ENCODE results near the gene NFE2L2. TPM values are rescaled to one million over a fixed set of nuclear protein-coding genes. Genes with fewer than 3 reads are reported as not detected.

Gene NFE2L2
- total and polyA plus RNA-seq, 7 experiments from 2014 or later: 58.9 to 99.6 (median 74.7) TPM

DNA sequence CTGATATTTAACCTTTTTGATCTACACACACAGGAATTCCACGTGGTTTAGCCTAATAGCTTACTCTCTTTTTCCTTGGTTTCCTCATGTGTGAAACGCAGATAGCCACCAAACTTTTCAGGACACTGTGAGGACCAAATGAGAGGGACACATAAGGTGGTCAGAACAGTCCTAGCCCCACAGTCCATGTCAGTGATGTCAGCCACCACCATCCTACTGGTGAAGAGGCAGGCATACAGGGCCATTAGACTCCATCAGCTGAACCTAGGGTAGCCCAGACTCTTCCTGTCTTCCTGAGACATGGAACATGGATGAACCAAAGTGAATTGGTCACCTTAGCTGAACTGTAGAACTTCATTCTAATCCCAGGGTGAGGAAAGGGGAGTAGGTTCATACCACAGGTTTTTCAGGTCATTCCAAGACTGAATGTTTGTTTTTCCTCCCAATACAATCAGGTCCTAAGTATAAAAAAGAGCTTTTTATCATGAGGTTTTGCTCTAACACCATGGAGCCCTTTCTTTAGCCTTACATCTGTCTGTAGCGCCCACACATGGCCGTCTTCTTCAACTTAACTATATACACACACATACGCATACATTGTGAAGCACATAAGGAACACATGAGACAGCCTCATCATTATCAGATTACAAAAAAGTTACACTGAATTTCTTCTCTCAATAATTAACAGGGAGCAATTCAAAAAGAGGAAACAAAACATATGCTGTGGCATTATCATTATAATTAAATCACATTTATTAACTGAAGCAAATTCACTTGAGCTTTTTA lies 18.5 kb upstream of the NFE2L2 start:
- Mint-ChIP-seq H3K4me3 (no peak overlapping the region), H3K27me3 (no peaks in the 10 kb centered on the region), H3K27ac (no peak overlapping the region), H3K9me3 (no peaks in the 10 kb centered on the region), H3K36me3 (peaks cover 0 to 23% (median 4%) of the 10 kb centered on the region in 5 donors), H3K4me1 (peaks cover 0 to 28% (median 0%) of the 10 kb centered on the region in 7 donors)
- no peaks in the 10 kb centered on the region for H3K9me3 ChIP-seq (ENCODE audit: control insufficient read depth in 2 of 3, low read length in 3 of 3)
- H3K36me3 ChIP-seq (ENCODE audit: control insufficient read depth in 2 of 3, insufficient read depth in 3 of 3, low read length in 3 of 3): no peaks in the 10 kb centered on the region
- no peaks in the 10 kb centered on the region for H3K27me3 ChIP-seq (ENCODE audit: control insufficient read depth in 2 of 2, insufficient read depth in 2 of 2, low read length in 2 of 2)
- ChIA-PET POLR2A (interaction anchor here (0.8 to 3.4 kb wide), 4 partner anchors 10 to 17 kb away, joined by 3 to 23 read pairs (median 10); partner anchors contain the start of gene NFE2L2), CTCF (interaction anchor here (1.0 to 2.0 kb wide), 3 partner anchors 13 to 45 kb away, joined by 3 to 4 read pairs (median 4); partner anchors contain the start of gene NFE2L2)
- H3K27ac ChIP-seq (ENCODE audit: low read depth, low read length): no peak overlapping the region
- H3K4me3 ChIP-seq (ENCODE audit: low read length): no peak overlapping the region
- DNase-seq (no peak), ATAC-seq (no peak)
- intact Hi-C loops (cut with micrococcal nuclease): no loop called here
- H3K4me1 ChIP-seq (ENCODE audit: control insufficient read depth in 2 of 2, insufficient read depth in 2 of 2, low read length in 2 of 2): no peaks in the 10 kb centered on the region

DNA sequence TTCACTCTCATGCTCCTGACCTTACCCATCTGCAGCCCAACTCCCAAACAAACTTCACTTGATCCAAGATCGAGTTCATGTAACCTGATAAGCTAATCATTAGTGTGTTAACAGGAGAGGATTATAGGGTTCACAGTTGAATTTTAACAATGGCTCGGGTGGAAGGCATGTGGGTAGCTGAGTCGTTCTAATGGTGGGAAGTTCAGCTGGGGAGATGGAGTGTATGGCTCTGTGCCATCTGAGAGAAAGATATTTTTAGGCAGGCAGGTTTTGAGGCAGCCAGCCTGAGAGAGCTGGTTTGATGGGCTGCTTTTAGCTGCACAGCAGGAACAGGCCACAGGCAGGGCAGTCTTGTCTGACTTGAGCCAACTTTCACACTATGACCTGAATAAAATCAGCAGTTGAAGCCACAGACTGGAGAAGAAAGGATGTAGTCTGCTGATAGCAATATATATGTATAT lies 17.7 kb upstream of the NFE2L2 start:
- no peaks in the 10 kb centered on the region for H3K4me1 ChIP-seq (ENCODE audit: control insufficient read depth in 2 of 2, insufficient read depth in 2 of 2, low read length in 2 of 2)
- ChIA-PET CTCF (interaction anchor here (1.1 to 2.0 kb wide), 2 partner anchors 13 to 18 kb away, joined by 4 read pairs; partner anchors contain the start of gene NFE2L2), POLR2A (interaction anchor here (0.8 to 3.4 kb wide), 4 partner anchors 9 to 19 kb away, joined by 3 to 23 read pairs (median 9); partner anchors contain the start of gene NFE2L2)
- ATAC-seq (no peak), DNase-seq (no peak)
- H3K27ac ChIP-seq (ENCODE audit: low read depth, low read length): no peak overlapping the region
- no peak overlapping the region for H3K4me3 ChIP-seq (ENCODE audit: low read length)
- Mint-ChIP-seq H3K4me1 (peaks cover 0 to 23% (median 0%) of the 10 kb centered on the region in 7 donors), H3K4me3 (no peak overlapping the region), H3K27me3 (no peaks in the 10 kb centered on the region), H3K27ac (peak overlapping the region in 2 of 9 donors; percentile 65 to 66), H3K9me3 (no peaks in the 10 kb centered on the region), H3K36me3 (peaks cover 0 to 22% (median 4%) of the 10 kb centered on the region in 5 donors)
- no peaks in the 10 kb centered on the region for H3K36me3 ChIP-seq (ENCODE audit: control insufficient read depth in 2 of 3, insufficient read depth in 3 of 3, low read length in 3 of 3)
- intact Hi-C loops (cut with micrococcal nuclease): no loop called here
- H3K9me3 ChIP-seq (ENCODE audit: control insufficient read depth in 2 of 3, low read length in 3 of 3): no peaks in the 10 kb centered on the region
- H3K27me3 ChIP-seq (ENCODE audit: control insufficient read depth in 2 of 2, insufficient read depth in 2 of 2, low read length in 2 of 2): no peaks in the 10 kb centered on the region

DNA sequence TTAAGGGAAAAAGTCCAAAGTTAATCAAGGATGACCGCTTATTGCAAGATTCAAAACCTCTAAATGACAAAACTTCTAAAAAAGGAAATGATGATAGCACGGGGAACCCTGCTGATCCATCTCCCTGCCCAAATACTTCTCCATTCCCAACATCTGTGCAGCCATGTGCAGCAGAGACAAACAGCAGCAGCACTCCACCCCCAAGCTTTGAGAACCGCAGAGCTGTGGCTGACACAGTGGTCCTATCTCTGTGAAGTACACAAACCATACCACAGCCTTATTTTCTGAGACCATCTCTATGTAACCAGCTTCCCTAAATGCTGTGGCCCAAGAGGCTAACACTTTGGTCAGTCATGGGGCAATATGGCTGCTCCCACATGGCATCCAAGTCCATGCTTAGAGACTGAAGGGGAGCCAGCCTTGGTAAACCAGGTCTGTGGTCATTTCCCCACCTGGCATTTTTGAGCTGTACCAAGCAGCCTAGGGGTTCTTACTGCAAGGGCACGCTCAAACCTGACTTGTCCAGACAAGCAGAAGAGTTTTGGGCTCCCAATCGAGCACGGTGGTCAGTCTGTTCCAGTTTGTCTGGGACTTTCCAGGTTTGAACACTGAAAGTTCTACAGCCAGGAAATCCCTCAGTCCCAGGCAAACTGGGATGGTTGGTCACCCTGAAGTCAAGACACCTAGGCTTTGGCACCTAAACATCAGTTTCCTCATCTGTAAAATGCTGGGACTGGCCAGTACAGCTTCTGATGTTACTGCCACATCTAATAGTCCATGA lies 17.1 kb upstream of the NFE2L2 start:
- ChIA-PET POLR2A (interaction anchor here (0.9 to 3.4 kb wide), 4 partner anchors 9 to 18 kb away, joined by 3 to 23 read pairs (median 11); partner anchors contain the start of gene NFE2L2), CTCF (interaction anchor here (1.2 kb wide), 1 partner anchor 14 kb away, joined by 5 read pairs; no protein-coding TSS in a partner anchor)
- H3K9me3 ChIP-seq (ENCODE audit: control insufficient read depth in 2 of 3, low read length in 3 of 3): no peaks in the 10 kb centered on the region
- H3K27ac Mint-ChIP-seq: peak overlapping the region in 1 of 9 donors; percentile 66
- no peaks in the 10 kb centered on the region for H3K4me1 ChIP-seq (ENCODE audit: control insufficient read depth in 2 of 2, insufficient read depth in 2 of 2, low read length in 2 of 2)
- H3K4me1 Mint-ChIP-seq: peaks cover 0 to 21% (median 0%) of the 10 kb centered on the region in 7 donors
- no peaks in the 10 kb centered on the region for H3K27me3 ChIP-seq (ENCODE audit: control insufficient read depth in 2 of 2, insufficient read depth in 2 of 2, low read length in 2 of 2)
- H3K27me3 Mint-ChIP-seq: no peaks in the 10 kb centered on the region
- no peak overlapping the region for H3K4me3 ChIP-seq (ENCODE audit: low read length)
- intact Hi-C loops (cut with micrococcal nuclease): no loop called here
- no peak overlapping the region for H3K27ac ChIP-seq (ENCODE audit: low read depth, low read length)
- DNase-seq: no peak
- no peaks in the 10 kb centered on the region for H3K9me3 Mint-ChIP-seq
- H3K36me3 ChIP-seq (ENCODE audit: control insufficient read depth in 2 of 3, insufficient read depth in 3 of 3, low read length in 3 of 3): no peaks in the 10 kb centered on the region
- peak; percentile 88 for ATAC-seq
- no peak overlapping the region for H3K4me3 Mint-ChIP-seq
- peaks cover 0 to 19% (median 3%) of the 10 kb centered on the region in 5 donors for H3K36me3 Mint-ChIP-seq

DNA sequence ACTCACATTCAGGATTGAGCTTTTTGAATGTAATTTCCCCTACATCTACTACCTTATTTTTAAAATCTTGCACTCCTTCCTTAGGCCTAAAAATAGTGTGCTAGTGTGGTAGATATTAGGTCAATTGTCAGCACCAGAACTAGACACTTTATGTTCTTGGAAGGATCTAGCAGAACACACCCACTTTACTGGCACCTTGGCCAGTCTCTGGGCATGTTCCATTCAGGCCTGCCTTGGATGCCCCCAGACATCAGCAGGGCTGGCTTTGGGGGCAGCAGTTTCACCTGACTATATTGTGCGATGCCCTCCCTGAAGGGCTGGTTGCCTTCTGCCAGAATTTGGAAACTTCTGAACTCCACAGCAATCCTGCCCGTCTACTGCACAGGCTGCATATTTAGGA lies 15.3 kb upstream of the NFE2L2 start:
- no peak overlapping the region for H3K4me3 Mint-ChIP-seq
- intact Hi-C loops (cut with micrococcal nuclease): no loop called here
- CTCF ChIA-PET: interaction anchor here (1.3 to 1.6 kb wide), 2 partner anchors 14 to 16 kb away, joined by 4 to 5 read pairs; partner anchors contain the start of gene NFE2L2

DNA sequence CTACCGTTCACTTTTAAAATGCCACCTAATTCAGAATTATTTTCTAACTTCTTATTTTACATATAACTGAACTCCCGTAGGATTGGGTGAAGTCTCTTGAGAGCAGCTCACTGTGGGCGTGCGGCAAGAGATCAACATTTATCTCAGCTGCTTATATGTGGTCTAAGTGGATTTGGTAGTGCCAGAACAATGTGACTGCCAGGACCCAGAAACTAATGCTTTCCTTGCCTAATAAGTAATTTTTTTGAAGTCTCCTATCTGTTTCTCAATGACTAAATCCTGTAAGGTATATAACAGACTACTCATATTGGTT lies 11.2 kb upstream of the NFE2L2 start:
- Mint-ChIP-seq H3K36me3 (peaks cover 0 to 2% (median 0%) of the 10 kb centered on the region in 5 donors), H3K27me3 (no peaks in the 10 kb centered on the region), H3K4me3 (no peak overlapping the region), H3K27ac (no peak overlapping the region), H3K9me3 (no peaks in the 10 kb centered on the region), H3K4me1 (peaks cover 0 to 22% (median 5%) of the 10 kb centered on the region in 7 donors)
- intact Hi-C loops (cut with micrococcal nuclease): no loop called here
- no peak for DNase-seq
- ChIA-PET CTCF (no interaction called here), POLR2A (interaction anchor here (1.0 kb wide), 1 partner anchor 12 kb away, joined by 3 read pairs; no protein-coding TSS in a partner anchor)
- Histone ChIP-seq H3K36me3 (ENCODE audit: control insufficient read depth in 2 of 3, insufficient read depth in 3 of 3, low read length in 3 of 3) (no peaks in the 10 kb centered on the region), H3K4me3 (ENCODE audit: low read length) (no peak overlapping the region), H3K27me3 (ENCODE audit: control insufficient read depth in 2 of 2, insufficient read depth in 2 of 2, low read length in 2 of 2) (no peaks in the 10 kb centered on the region), H3K27ac (ENCODE audit: low read depth, low read length) (no peak overlapping the region), H3K4me1 (ENCODE audit: control insufficient read depth in 2 of 2, insufficient read depth in 2 of 2, low read length in 2 of 2) (no peaks in the 10 kb centered on the region), H3K9me3 (ENCODE audit: control insufficient read depth in 2 of 3, low read length in 3 of 3) (no peaks in the 10 kb centered on the region)
- ATAC-seq: no peak

More for the DNA sequence above, 15.3 kb upstream of the NFE2L2 start:
- Mint-ChIP-seq H3K9me3 (no peaks in the 10 kb centered on the region), H3K27ac (no peak overlapping the region), H3K4me1 (peaks cover 0 to 12% (median 0%) of the 10 kb centered on the region in 7 donors), H3K36me3 (peaks cover 0 to 7% (median 0%) of the 10 kb centered on the region in 5 donors), H3K27me3 (no peaks in the 10 kb centered on the region)
- Histone ChIP-seq H3K36me3 (ENCODE audit: control insufficient read depth in 2 of 3, insufficient read depth in 3 of 3, low read length in 3 of 3) (no peaks in the 10 kb centered on the region), H3K9me3 (ENCODE audit: control insufficient read depth in 2 of 3, low read length in 3 of 3) (no peaks in the 10 kb centered on the region), H3K4me3 (ENCODE audit: low read length) (no peak overlapping the region), H3K4me1 (ENCODE audit: control insufficient read depth in 2 of 2, insufficient read depth in 2 of 2, low read length in 2 of 2) (no peaks in the 10 kb centered on the region), H3K27me3 (ENCODE audit: control insufficient read depth in 2 of 2, insufficient read depth in 2 of 2, low read length in 2 of 2) (no peaks in the 10 kb centered on the region), H3K27ac (ENCODE audit: low read depth, low read length) (no peak overlapping the region)
- POLR2A ChIA-PET: interaction anchor here (0.6 to 2.9 kb wide), 4 partner anchors 9 to 16 kb away, joined by 3 to 19 read pairs (median 6); partner anchors contain the start of gene NFE2L2
- ATAC-seq: no peak
- DNase-seq: no peak

DNA sequence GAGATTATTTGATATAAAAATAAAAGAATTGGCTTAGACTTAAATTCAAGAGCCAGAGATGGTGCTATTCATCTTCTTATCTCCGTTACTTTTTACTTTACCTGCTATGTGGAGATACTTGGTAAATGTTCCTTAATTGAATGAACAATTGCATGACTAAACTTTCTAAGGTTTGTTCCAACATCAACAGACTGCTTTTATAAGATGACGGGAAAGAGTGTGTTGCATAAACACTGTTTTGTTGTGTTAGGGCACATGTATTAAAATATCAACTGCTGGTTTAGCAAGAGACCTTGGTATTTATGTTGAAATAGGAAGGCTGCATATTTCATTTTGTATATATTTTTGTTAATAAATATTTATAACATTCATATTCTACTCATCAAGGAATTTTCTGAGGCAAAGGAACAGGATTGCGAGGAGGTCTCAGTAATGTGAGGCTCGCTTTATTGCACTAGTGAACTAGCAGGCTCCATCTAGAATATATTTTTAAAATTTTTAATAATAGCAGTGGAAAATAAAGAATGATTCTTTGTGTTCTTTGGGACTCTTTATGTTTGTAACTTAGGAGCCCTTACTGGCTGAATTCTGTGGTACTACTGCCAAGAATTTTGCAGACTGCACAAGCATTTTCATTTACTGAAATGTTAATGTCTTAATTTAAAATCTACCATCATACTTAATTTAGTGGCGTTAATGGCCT lies 10.7 kb upstream of the NFE2L2 start:
- Mint-ChIP-seq H3K4me3 (no peak overlapping the region), H3K27me3 (no peaks in the 10 kb centered on the region), H3K9me3 (no peaks in the 10 kb centered on the region), H3K4me1 (peaks cover 0 to 27% (median 5%) of the 10 kb centered on the region in 7 donors), H3K36me3 (peaks cover 0 to 2% (median 0%) of the 10 kb centered on the region in 5 donors), H3K27ac (no peak overlapping the region)
- no peaks in the 10 kb centered on the region for H3K27me3 ChIP-seq (ENCODE audit: control insufficient read depth in 2 of 2, insufficient read depth in 2 of 2, low read length in 2 of 2)
- intact Hi-C loops (cut with micrococcal nuclease): no loop called here
- no peaks in the 10 kb centered on the region for H3K9me3 ChIP-seq (ENCODE audit: control insufficient read depth in 2 of 3, low read length in 3 of 3)
- no peak overlapping the region for H3K27ac ChIP-seq (ENCODE audit: low read depth, low read length)
- POLR2A ChIA-PET: interaction anchor here (1.0 to 3.1 kb wide), 2 partner anchors 11 to 12 kb away, joined by 3 to 31 read pairs; partner anchors contain the start of gene NFE2L2
- H3K36me3 ChIP-seq (ENCODE audit: control insufficient read depth in 2 of 3, insufficient read depth in 3 of 3, low read length in 3 of 3): no peaks in the 10 kb centered on the region
- ATAC-seq (no peak), DNase-seq (no peak)
- H3K4me1 ChIP-seq (ENCODE audit: control insufficient read depth in 2 of 2, insufficient read depth in 2 of 2, low read length in 2 of 2): no peaks in the 10 kb centered on the region
- no peak overlapping the region for H3K4me3 ChIP-seq (ENCODE audit: low read length)
- CTCF ChIA-PET: no interaction called here
